MM.1S (cell line): Measurements from ENCODE around the gene MBLAC1.

Experiments used
- DNase-seq: peaks from one replicate; pipeline ENCODE4 v3.0.0-alpha.2; 2015
- H2AFZ ChIP-seq: fragments of 300-600 bp; sonication (generic); 2 replicates; pipeline ENCODE4 v1.6.0; 2016; ENCODE audit warnings: antibody characterized with exemption, low read length
- H3F3A ChIP-seq: fragments of 300-600 bp; sonication (generic); 2 replicates; pipeline ENCODE4 v1.6.1; 2016; ENCODE audit warnings: mild to moderate bottlenecking, antibody characterized with exemption, low read length, moderate library complexity, mixed read lengths; ENCODE audit not compliant: insufficient read depth
- H3K27ac ChIP-seq: fragments of 300-600 bp; sonication (generic); 2 replicates; pipeline ENCODE4 v1.5.1; 2016; ENCODE audit warnings: mild to moderate bottlenecking, low read length
- H3K27me3 ChIP-seq: fragments of 300-600 bp; sonication (generic); replicated peaks from 2 replicates; pipeline ENCODE4 v1.6.0; 2016; ENCODE audit warnings: low read length; ENCODE audit not compliant: insufficient read depth
- H3K36me3 ChIP-seq: fragments of 300-600 bp; sonication (generic); replicated peaks from 2 replicates; pipeline ENCODE4 v1.6.1; 2016; ENCODE audit warnings: mild to moderate bottlenecking, low read length, mixed read lengths; ENCODE audit not compliant: insufficient read depth
- H3K4me1 ChIP-seq: fragments of 300-600 bp; sonication (generic); 2 replicates; pipeline ENCODE4 v1.6.1; 2016; ENCODE audit warnings: low read length, mixed read lengths
- H3K4me2 ChIP-seq: fragments of 300-600 bp; sonication (generic); 2 replicates; pipeline ENCODE4 v1.6.0; 2016; ENCODE audit warnings: low read depth, low read length
- H3K4me3 ChIP-seq: fragments of 300-600 bp; sonication (generic); 2 replicates; pipeline ENCODE4 v1.5.1; 2016; ENCODE audit warnings: low read length, mixed read lengths
- H3K79me2 ChIP-seq: fragments of 300-600 bp; sonication (generic); 2 replicates; pipeline ENCODE4 v1.6.1; 2016; ENCODE audit warnings: mixed run types, low read length, mixed read lengths
- H3K9ac ChIP-seq: fragments of 300-600 bp; sonication (generic); 2 replicates; pipeline ENCODE4 v1.6.1; 2016; ENCODE audit warnings: low read length, mixed read lengths
- H3K9me2 ChIP-seq: fragments of 300-600 bp; sonication (generic); replicated peaks from 2 replicates; pipeline ENCODE4 v1.6.1; 2016; ENCODE audit warnings: mild to moderate bottlenecking, low read length, mixed read lengths; ENCODE audit not compliant: insufficient read depth
- H3K9me3 ChIP-seq: fragments of 300-600 bp; sonication (generic); replicated peaks from 2 replicates; pipeline ENCODE4 v1.6.1; 2016; ENCODE audit warnings: mild to moderate bottlenecking, low read length, mixed read lengths; ENCODE audit not compliant: insufficient read depth
- H4K20me1 ChIP-seq: fragments of 300-600 bp; sonication (generic); 2 replicates; pipeline ENCODE4 v1.6.1; 2016; ENCODE audit warnings: mild to moderate bottlenecking, low read length, moderate library complexity, mixed read lengths; ENCODE audit not compliant: insufficient read depth
- CTCF ChIP-seq: fragments of 300-600 bp; sonication (generic); IDR thresholded peaks from 2 replicates; pipeline ENCODE4 v1.5.1; 2016; ENCODE audit warnings: antibody characterized with exemption, low read length, mixed read lengths
- EZH2 ChIP-seq: fragments of 300-600 bp; sonication (generic); optimal IDR thresholded peaks from 2 replicates; pipeline ENCODE3; 2017; ENCODE audit warnings: low read depth, mild to moderate bottlenecking, antibody characterized with exemption, low read length, mixed read lengths
- EZH2phosphoT487 ChIP-seq: fragments of 300-600 bp; sonication (generic); IDR thresholded peaks from 2 replicates; pipeline ENCODE4 v1.6.1; 2018; ENCODE audit warnings: antibody characterized with exemption, low read length

MBLAC1 gene

GRCh38 chr7:100107125-100107737, 19.5 kb upstream of the MBLAC1 start:
- no peak overlapping the region for H3K4me2 ChIP-seq
- no peak overlapping the region for H3K4me3 ChIP-seq
- no peak for TF ChIP-seq CTCF
- TF ChIP-seq EZH2phosphoT487, result no peak
- no peak for TF ChIP-seq EZH2
- H3F3A ChIP-seq, result no peaks in the 10 kb centered on the region
- peaks cover 4% of the 10 kb centered on the region for H3K79me2 ChIP-seq
- no peaks in the 10 kb centered on the region for H3K36me3 ChIP-seq
- H3K4me1 ChIP-seq, result peaks cover 5% of the 10 kb centered on the region; the same call in 1 of the 2 replicates
- no peaks in the 10 kb centered on the region for H3K9me3 ChIP-seq
- no peak overlapping the region for H2AFZ ChIP-seq
- DNase-seq, result no peak
- no peaks in the 10 kb centered on the region for H4K20me1 ChIP-seq
- no peak overlapping the region for H3K9ac ChIP-seq
- no peaks in the 10 kb centered on the region for H3K9me2 ChIP-seq
- H3K27ac ChIP-seq, result no peak overlapping the region
- no peaks in the 10 kb centered on the region for H3K27me3 ChIP-seq

DNA sequence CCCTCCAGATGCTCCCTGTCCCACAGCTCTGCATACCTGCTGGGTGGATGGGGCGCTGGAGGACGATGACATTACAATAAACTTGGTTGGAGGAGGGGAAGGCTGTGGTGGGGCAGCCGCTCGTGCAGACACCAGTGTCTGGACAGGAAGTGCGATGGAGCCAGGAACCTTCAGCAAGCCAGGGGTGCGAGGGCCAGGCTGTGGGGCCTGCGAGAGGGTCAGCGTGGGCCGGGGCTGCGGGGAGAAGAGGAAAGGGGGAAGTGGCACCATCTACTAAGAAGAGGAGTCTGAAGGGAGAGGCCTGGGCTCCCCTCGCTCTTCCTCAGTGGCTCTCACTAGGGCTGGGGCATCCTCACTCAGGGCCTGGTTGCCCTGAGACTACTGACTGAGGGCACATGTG, 18.9 kb upstream of the MBLAC1 start:
- Histone ChIP-seq H3K4me1 (no peaks in the 10 kb centered on the region), H3K27ac (no peak overlapping the region), H3K79me2 (no peaks in the 10 kb centered on the region), H4K20me1 (no peaks in the 10 kb centered on the region), H3K9me2 (no peaks in the 10 kb centered on the region), H2AFZ (no peak overlapping the region), H3K4me3 (no peak overlapping the region), H3F3A (no peaks in the 10 kb centered on the region), H3K9ac (no peak overlapping the region), H3K27me3 (no peaks in the 10 kb centered on the region), H3K36me3 (no peaks in the 10 kb centered on the region), H3K4me2 (no peak overlapping the region), H3K9me3 (no peaks in the 10 kb centered on the region)
- DNase-seq, result no peak
- TF ChIP-seq EZH2phosphoT487, result no peak

- Histone ChIP-seq H3K27ac (no peak overlapping the region), H3K4me1 (no peaks in the 10 kb centered on the region), H3K9me3 (no peaks in the 10 kb centered on the region), H3K79me2 (no peaks in the 10 kb centered on the region), H3F3A (no peaks in the 10 kb centered on the region), H3K27me3 (no peaks in the 10 kb centered on the region), H3K9me2 (no peaks in the 10 kb centered on the region), H3K4me2 (no peak overlapping the region), H2AFZ (no peak overlapping the region), H3K4me3 (no peak overlapping the region), H4K20me1 (no peaks in the 10 kb centered on the region), H3K9ac (no peak overlapping the region), H3K36me3 (no peaks in the 10 kb centered on the region)
- no peak for DNase-seq
- TF ChIP-seq EZH2phosphoT487 (no peak), EZH2 (no peak), CTCF (no peak)
Measured at GRCh38 chr7:100109521-100110163, 17.1 kb upstream of the MBLAC1 start.

GRCh38 chr7:100111156-100111555, 15.6 kb upstream of the MBLAC1 start:
- Histone ChIP-seq H3K9ac (no peak overlapping the region), H2AFZ (no peak overlapping the region), H3K9me2 (no peaks in the 10 kb centered on the region), H3K4me1 (no peaks in the 10 kb centered on the region), H3K36me3 (no peaks in the 10 kb centered on the region), H3K27me3 (no peaks in the 10 kb centered on the region), H3K4me3 (no peak overlapping the region), H4K20me1 (no peaks in the 10 kb centered on the region), H3K79me2 (no peaks in the 10 kb centered on the region), H3K9me3 (no peaks in the 10 kb centered on the region), H3K27ac (no peak overlapping the region), H3F3A (no peaks in the 10 kb centered on the region), H3K4me2 (no peak overlapping the region)
- TF ChIP-seq EZH2phosphoT487 (no peak), CTCF (no peak), EZH2 (no peak)
- no peak for DNase-seq
